ENCODE results near the gene ABI1. TPM values are rescaled to one million over a fixed set of nuclear protein-coding genes. Genes with fewer than 3 reads are reported as not detected.

Gene ABI1
- total and polyA plus RNA-seq, 2 donors (not counting 3 experiments of a cell fraction or from before 2014, with no cell fraction given): 58.8 to 59.1 TPM

DNA sequence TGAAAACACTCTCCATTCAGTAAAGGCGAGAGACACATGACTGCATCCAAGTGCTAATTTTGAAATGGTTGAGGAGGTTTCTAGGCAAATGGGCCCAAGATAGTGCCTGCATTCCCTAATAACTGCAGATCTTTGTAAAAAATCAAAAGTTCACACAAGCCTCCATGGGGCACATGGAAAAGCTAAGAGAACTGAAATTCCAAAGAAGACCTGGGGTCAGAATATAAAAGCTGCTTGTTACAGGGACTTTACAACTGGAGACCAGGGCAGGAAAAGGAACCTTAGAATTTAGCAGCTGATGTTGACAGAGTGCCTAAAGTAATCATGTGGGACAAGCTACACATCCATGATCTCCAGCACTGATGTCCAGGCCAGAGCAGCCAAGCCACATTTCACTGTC is 10.0 kb upstream of the ABI1 start:
- Histone ChIP-seq H4K20me1 (replicated peaks; ENCODE audit: control insufficient read depth, extremely low read depth, insufficient read depth, low read length) (no peaks in the 10 kb centered on the region), H3K79me2 (ENCODE audit: control insufficient read depth, insufficient read depth, low read length) (no peaks in the 10 kb centered on the region), H2AFZ (ENCODE audit: low read depth, low read length) (no peak overlapping the region), H3K4me1 (ENCODE audit: control insufficient read depth, extremely low read depth, insufficient read depth, low read length) (no peaks in the 10 kb centered on the region), H3K4me2 (ENCODE audit: insufficient read depth, low read length) (no peak overlapping the region), H3K27me3 (ENCODE audit: control insufficient read depth in 2 of 2, insufficient read depth in 2 of 2, low read length in 2 of 2) (peaks cover 6 to 11% of the 10 kb centered on the region in 2 experiments), H3K9ac (replicated peaks; ENCODE audit: extremely low read depth, insufficient read depth, low read length) (no peak overlapping the region), H3K36me3 (ENCODE audit: control insufficient read depth in 2 of 2, extremely low read depth in 1 of 2, insufficient read depth in 2 of 2, low read length in 2 of 2) (no peaks in the 10 kb centered on the region), H3K9me1 (replicated peaks; ENCODE audit: control insufficient read depth, extremely low read depth, insufficient read depth, low read length) (no peaks in the 10 kb centered on the region), H3K27ac (ENCODE audit: insufficient read depth, low read depth, low read length) (no peak overlapping the region), H3K9me3 (replicated peaks; ENCODE audit: control insufficient read depth, insufficient read depth, low read length) (no peaks in the 10 kb centered on the region), H3K4me3 (replicated peaks in 1 of 3; ENCODE audit: insufficient read depth in 1 of 3, low read depth in 1 of 3, low read length in 3 of 3) (no peak overlapping the region)
- DNase-seq (ENCODE audit: low read depth, low spot score) (no peak), FAIRE-seq (no peak)
- dilution Hi-C loops (cut with MboI; ENCODE audit: extremely low pct_ligation_motif_present, low sequenced_read_pairs): no loop called here
- ChIA-PET POLR2A (no interaction called here), CTCF (interaction anchor here (3.1 to 4.9 kb wide), 2 partner anchors 11 to 145 kb away, joined by 16 to 25 read pairs; no protein-coding TSS in a partner anchor)
- no TSS peak for BruUV-seq (replicated peaks)
- intact Hi-C loops (cut with micrococcal nuclease): no loop called here
- TF ChIP-seq POLR2AphosphoS5 (IDR thresholded peaks at IDR 0.05; ENCODE audit: insufficient read depth, low read depth, low read length) (no peak), MYC (IDR thresholded peaks at IDR 0.05; ENCODE audit: low read depth, low read length) (no peak), FOS (IDR thresholded peaks at IDR 0.05; ENCODE audit: borderline replicate concordance, insufficient read depth, low read length) (no peak), JUN (IDR thresholded peaks at IDR 0.05; ENCODE audit: borderline replicate concordance, insufficient read depth, insufficient read length, low read depth) (no peak), GATA2 (IDR thresholded peaks at IDR 0.05; ENCODE audit: insufficient read depth, insufficient read length, low read depth, low read length) (no peak), POLR2A (IDR thresholded peaks at IDR 0.05; ENCODE audit: low read depth, low read length) (no peak), EZH2 (IDR thresholded peaks at IDR 0.05; ENCODE audit: borderline replicate concordance, low read depth, low read length, severe bottlenecking) (no peak)
- TF ChIP-seq, protein P1, sequence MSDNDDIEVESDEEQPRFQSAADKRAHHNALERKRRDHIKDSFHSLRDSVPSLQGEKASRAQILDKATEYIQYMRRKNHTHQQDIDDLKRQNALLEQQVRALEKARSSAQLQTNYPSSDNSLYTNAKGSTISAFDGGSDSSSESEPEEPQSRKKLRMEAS (IDR thresholded peaks at IDR 0.05; ENCODE audit: insufficient read depth, insufficient read length): no peak
- TF ChIP-seq, protein P2, sequence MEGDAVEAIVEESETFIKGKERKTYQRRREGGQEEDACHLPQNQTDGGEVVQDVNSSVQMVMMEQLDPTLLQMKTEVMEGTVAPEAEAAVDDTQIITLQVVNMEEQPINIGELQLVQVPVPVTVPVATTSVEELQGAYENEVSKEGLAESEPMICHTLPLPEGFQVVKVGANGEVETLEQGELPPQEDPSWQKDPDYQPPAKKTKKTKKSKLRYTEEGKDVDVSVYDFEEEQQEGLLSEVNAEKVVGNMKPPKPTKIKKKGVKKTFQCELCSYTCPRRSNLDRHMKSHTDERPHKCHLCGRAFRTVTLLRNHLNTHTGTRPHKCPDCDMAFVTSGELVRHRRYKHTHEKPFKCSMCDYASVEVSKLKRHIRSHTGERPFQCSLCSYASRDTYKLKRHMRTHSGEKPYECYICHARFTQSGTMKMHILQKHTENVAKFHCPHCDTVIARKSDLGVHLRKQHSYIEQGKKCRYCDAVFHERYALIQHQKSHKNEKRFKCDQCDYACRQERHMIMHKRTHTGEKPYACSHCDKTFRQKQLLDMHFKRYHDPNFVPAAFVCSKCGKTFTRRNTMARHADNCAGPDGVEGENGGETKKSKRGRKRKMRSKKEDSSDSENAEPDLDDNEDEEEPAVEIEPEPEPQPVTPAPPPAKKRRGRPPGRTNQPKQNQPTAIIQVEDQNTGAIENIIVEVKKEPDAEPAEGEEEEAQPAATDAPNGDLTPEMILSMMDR (IDR thresholded peaks at IDR 0.05; ENCODE audit: extremely low read depth in 1 of 2, insufficient read depth in 1 of 2, low read depth in 1 of 2, low read length in 2 of 2): no peak
